ENCODE measurements around the gene POLE.
"Not testable (repeated sequence)": the region's sequence is repeated elsewhere in the genome, so short reads cannot be mapped to it uniquely, and the experiment has no call there.

The POLE gene

GRCh38 chr12:132614861-132615578, 72.1 kb downstream of the POLE start:
- DNase-seq (ENCODE audit: low spot score) = peak; percentile 77

- DNase-seq (ENCODE audit: low spot score) = no peak
Observed at GRCh38 chr12:132614029-132614428, 73.1 kb downstream of the POLE start.

- DNase-seq (ENCODE audit: low spot score) = no peak
Observed at GRCh38 chr12:132611620-132612019, 75.5 kb downstream of the POLE start.

- DNase-seq (ENCODE audit: low spot score) = no peak
Observed at GRCh38 chr12:132610866-132611602, 76.1 kb downstream of the POLE start.

- DNase-seq (ENCODE audit: low spot score) = no peak
Observed at GRCh38 chr12:132610051-132610759, 76.9 kb downstream of the POLE start, which contains the start of gene LRCOL1. LRCOL1 (minus strand) TSS chr12:132610582; CDS start chr12:132606251, 4,331 bp downstream.

- DNase-seq (ENCODE audit: low spot score) = no peak
Observed at GRCh38 chr12:132608231-132609171, 78.6 kb downstream of the POLE start.

GRCh38 chr12:132606927-132607326, 80.2 kb downstream of the POLE start:
- DNase-seq (ENCODE audit: low spot score) = no peak

- DNase-seq (ENCODE audit: low spot score) = no peak
Observed at GRCh38 chr12:132606466-132606865, 80.7 kb downstream of the POLE start.

GRCh38 chr12:132605892-132606291, 81.2 kb downstream of the POLE start:
- no peak for DNase-seq (ENCODE audit: low spot score)

GRCh38 chr12:132604668-132605441, 82.3 kb downstream of the POLE start:
- DNase-seq (ENCODE audit: low spot score) = no peak

- no peak for DNase-seq (ENCODE audit: low spot score)
Observed at GRCh38 chr12:132604151-132604618, 83.0 kb downstream of the POLE start.

GRCh38 chr12:132603240-132604150, 83.6 kb downstream of the POLE start:
- no peak for DNase-seq (ENCODE audit: low spot score)

GRCh38 chr12:132602572-132603239, 84.4 kb downstream of the POLE start:
- no peak for DNase-seq (ENCODE audit: low spot score)

GRCh38 chr12:132601171-132601883, 85.8 kb downstream of the POLE start:
- no peak for DNase-seq (ENCODE audit: low spot score)

GRCh38 chr12:132600048-132601032, 86.8 kb downstream of the POLE start:
- DNase-seq (ENCODE audit: low spot score) = no peak

- not testable (repeated sequence) for DNase-seq (ENCODE audit: low spot score)
Observed at GRCh38 chr12:132599502-132599901, 87.6 kb downstream of the POLE start.
